K562 (cell line): ENCODE measurements around the gene TMEM141. TPM values are rescaled to one million over a fixed set of nuclear protein-coding genes. Genes with fewer than 3 reads are reported as not detected.

Experiments
- C11orf30 ChIP-seq: fragments of 450-650 bp; IDR thresholded peaks from 2 replicates; pipeline ENCODE4 v1.6.1; 2016; ENCODE audit warnings: low read depth, mild to moderate bottlenecking
- CTCF ChIP-seq, 3 experiments: IDR thresholded peaks in 2 of 3; conservative IDR thresholded peaks in 1 of 3; 2 replicates each; pipeline ENCODE4 v1.5.1; 2011 to 2012; ENCODE audit warnings: low read length in 3 of 3, mild to moderate bottlenecking in 3 of 3, control low read depth in 2 of 3, improper control_type of control experiment in 1 of 3, inconsistent platforms in 1 of 3, low read depth in 1 of 3, mixed read lengths in 1 of 3, moderate library complexity in 1 of 3; ENCODE audit not compliant: insufficient read depth in 2 of 3
- MGA ChIP-seq: fragments of 450-650 bp; IDR thresholded peaks from 2 replicates; pipeline ENCODE4 v1.6.1; 2016; ENCODE audit warnings: mild to moderate bottlenecking, moderate library complexity
- NRF1 ChIP-seq, 2 experiments: fragments of 450-650 bp; IDR thresholded peaks in 1 of 2; conservative IDR thresholded peaks in 1 of 2; 2 replicates each; pipeline ENCODE4 v1.6.1; 2014; ENCODE audit warnings: mild to moderate bottlenecking in 2 of 2
- PCBP1 ChIP-seq: fragments of 200-400 bp; formaldehyde crosslinking; IDR thresholded peaks from 2 replicates; pipeline ENCODE4 v1.6.1; 2018; ENCODE audit warnings: mild to moderate bottlenecking, low read depth, low read length; ENCODE audit not compliant: poor library complexity, severe bottlenecking
- PKNOX1 ChIP-seq: fragments of 450-650 bp; IDR thresholded peaks from 2 replicates; pipeline ENCODE4 v1.6.1; 2016
- RAD21 ChIP-seq, 2 experiments: fragments of 250-450 bp in 1 of 2; fragments of 450-650 bp in 1 of 2; sonication (Bioruptor Pico) in 1 of 2; formaldehyde crosslinking in 1 of 2; IDR thresholded peaks in 1 of 2; conservative IDR thresholded peaks in 1 of 2; 2 replicates each; pipeline versions ENCODE4 v1.4.0 to v1.8.0; 2020 to 2022; ENCODE audit warnings: mild to moderate bottlenecking in 2 of 2, moderate library complexity in 1 of 2
- RCOR1 ChIP-seq, 2 experiments: IDR thresholded peaks; 2 replicates each; pipeline ENCODE4 v1.6.1; 2012; ENCODE audit warnings: low read depth in 2 of 2, low read length in 2 of 2, borderline replicate concordance in 1 of 2, improper control_type of control experiment in 1 of 2
- ZBTB7A ChIP-seq: IDR thresholded peaks from 2 replicates; pipeline ENCODE4 v1.6.1; 2011; ENCODE audit warnings: low read depth, mild to moderate bottlenecking, low read length, moderate library complexity, borderline replicate concordance; ENCODE audit not compliant: control insufficient read depth
- ZBTB8A ChIP-seq: fragments of 450-650 bp; IDR thresholded peaks from 2 replicates; pipeline ENCODE4 v1.6.1; 2018; ENCODE audit warnings: mild to moderate bottlenecking, moderate library complexity; ENCODE audit not compliant: partially characterized antibody
- polyA plus RNA-seq, 8 experiments: library from polyadenylated mRNA; depleted of rRNA in 4 of 8; stranded (reverse) in 5 of 8; unstranded in 3 of 8; fragments of >200 nt; fragmentation: Nextera tagmentation in 2 of 8; fragmentation: Illumina TruSeq in 1 of 8; extraction: Ambion mirVana in 2 of 8; extraction: Trizol in 1 of 8; gene quantifications; 2 replicates each; pipeline versions ENCODE4 v1.2.1 to v1.2.3, GENCODE V29; 2011 to 2014; ENCODE audit warnings: inconsistent platforms in 1 of 8, missing spikeins in 1 of 8
- total RNA-seq, 7 experiments: library from RNA; depleted of rRNA in 6 of 7; stranded (reverse); fragments of >200 nt in 6 of 7; fragmentation: Illumina TruSeq in 2 of 7; extraction: Trizol in 2 of 7; gene quantifications; 2 replicates each; pipeline versions ENCODE4 v1.2.1 to v1.2.3, GENCODE V29; 2011 to 2021; ENCODE audit warnings: low replicate concordance in 1 of 7

TMEM141 gene
- total and polyA plus RNA-seq, 9 of the 15 experiments (the other 6 are each of a cell fraction or from before 2014, with no cell fraction given): 21.5 to 123 (median 74.8) TPM

GRCh38 chr9:136769710-136770191 lies 21.4 kb upstream of the TMEM141 start (continued):
- TF ChIP-seq PKNOX1 (peak; percentile 33; the same call in 1 of the 2 replicates), MGA (peak; percentile 48; the same call in 1 of the 2 replicates), RAD21 (CRISPR knock-in tag; conservative IDR thresholded peaks at IDR 0.05 in 1 of 2, IDR thresholded peaks at IDR 0.05 in 1 of 2) (peak in 1 of 2 experiments; percentile 31; a peak in 1 of 4 replicates), ZBTB7A (peak; percentile 82; the same call in 1 of the 2 replicates), C11orf30 (no peak), PCBP1 (peak; percentile 39), CTCF (IDR thresholded peaks at IDR 0.05 in 2 of 3, conservative IDR thresholded peaks at IDR 0.05 in 1 of 3; ENCODE audit: insufficient read depth in 2 of 3, low read depth in 1 of 3, low read length in 3 of 3) (peak; percentile 61 to 80 (median 69)), ZBTB8A (no peak), RCOR1 (IDR thresholded peaks at IDR 0.05; ENCODE audit: borderline replicate concordance in 1 of 2, low read depth in 2 of 2, low read length in 2 of 2) (peak in 1 of 2 experiments; percentile 33; a peak in 1 of 4 replicates), NRF1 (conservative IDR thresholded peaks at IDR 0.05 in 1 of 2, IDR thresholded peaks at IDR 0.05 in 1 of 2) (0 out of 4 replicates have a peak, but pooled peaks of 1 of the 2 experiments have one; percentile 26)
